Measurements from ENCODE around the gene ARHGDIB.

The ARHGDIB gene

GRCh38 chr12:14900521-14901227 is 60.7 kb downstream of the ARHGDIB start:
- no peaks in the 10 kb centered on the region for H3K27me3 ChIP-seq (ENCODE audit: insufficient read depth, insufficient read length)
- no peak for DNase-seq (ENCODE audit: low read depth, low spot score)
- TF ChIP-seq YY1 (IDR thresholded peaks at IDR 0.05; ENCODE audit: insufficient read depth, insufficient read length): no peak
- TF ChIP-seq SUZ12 (IDR thresholded peaks at IDR 0.05; ENCODE audit: extremely low read depth, insufficient read depth, insufficient read length): no peak
- no peak for TF ChIP-seq ZNF274 (IDR thresholded peaks at IDR 0.05; ENCODE audit: low read depth, low read length)

GRCh38 chr12:14896521-14897169 is 64.8 kb downstream of the ARHGDIB start:
- Histone ChIP-seq H3K9ac (ENCODE audit: insufficient read length, low read depth) (no peak overlapping the region), H3K4me3 (ENCODE audit: insufficient read length, low read depth) (no peak overlapping the region)

More at GRCh38 chr12:14900521-14901227, 60.7 kb downstream of the ARHGDIB start:
- Histone ChIP-seq H3K36me3 (ENCODE audit: insufficient read depth, insufficient read length, low read length) (no peaks in the 10 kb centered on the region), H3K9ac (ENCODE audit: insufficient read length, low read depth) (no peak overlapping the region), H3K4me3 (ENCODE audit: insufficient read length, low read depth) (no peak overlapping the region), H3K9me3 (ENCODE audit: insufficient read depth, low read length) (no peaks in the 10 kb centered on the region), H3K4me1 (ENCODE audit: insufficient read depth, insufficient read length) (no peaks in the 10 kb centered on the region)

GRCh38 chr12:14893506-14894250 is 67.7 kb downstream of the ARHGDIB start:
- Histone ChIP-seq H3K4me1 (ENCODE audit: insufficient read depth, insufficient read length) (no peaks in the 10 kb centered on the region), H3K4me3 (ENCODE audit: insufficient read length, low read depth) (no peak overlapping the region)
- TF ChIP-seq YY1 (IDR thresholded peaks at IDR 0.05; ENCODE audit: insufficient read depth, insufficient read length) (no peak), ZNF274 (IDR thresholded peaks at IDR 0.05; ENCODE audit: low read depth, low read length) (no peak), SUZ12 (IDR thresholded peaks at IDR 0.05; ENCODE audit: extremely low read depth, insufficient read depth, insufficient read length) (no peak)

More at GRCh38 chr12:14896521-14897169, 64.8 kb downstream of the ARHGDIB start:
- Histone ChIP-seq H3K4me1 (ENCODE audit: insufficient read depth, insufficient read length) (no peaks in the 10 kb centered on the region), H3K9me3 (ENCODE audit: insufficient read depth, low read length) (no peaks in the 10 kb centered on the region), H3K36me3 (ENCODE audit: insufficient read depth, insufficient read length, low read length) (no peaks in the 10 kb centered on the region), H3K27me3 (ENCODE audit: insufficient read depth, insufficient read length) (no peaks in the 10 kb centered on the region)
- no peak for DNase-seq (ENCODE audit: low read depth, low spot score)
- TF ChIP-seq YY1 (IDR thresholded peaks at IDR 0.05; ENCODE audit: insufficient read depth, insufficient read length): no peak
- no peak for TF ChIP-seq ZNF274 (IDR thresholded peaks at IDR 0.05; ENCODE audit: low read depth, low read length)
- no peak for TF ChIP-seq SUZ12 (IDR thresholded peaks at IDR 0.05; ENCODE audit: extremely low read depth, insufficient read depth, insufficient read length)

GRCh38 chr12:14892726-14893505 is 68.5 kb downstream of the ARHGDIB start:
- Histone ChIP-seq H3K9ac (ENCODE audit: insufficient read length, low read depth) (no peak overlapping the region), H3K36me3 (ENCODE audit: insufficient read depth, insufficient read length, low read length) (no peaks in the 10 kb centered on the region), H3K4me3 (ENCODE audit: insufficient read length, low read depth) (no peak overlapping the region), H3K9me3 (ENCODE audit: insufficient read depth, low read length) (no peaks in the 10 kb centered on the region), H3K4me1 (ENCODE audit: insufficient read depth, insufficient read length) (no peaks in the 10 kb centered on the region), H3K27me3 (ENCODE audit: insufficient read depth, insufficient read length) (no peaks in the 10 kb centered on the region)
- DNase-seq (ENCODE audit: low read depth, low spot score): no peak
- TF ChIP-seq YY1 (IDR thresholded peaks at IDR 0.05; ENCODE audit: insufficient read depth, insufficient read length) (no peak), ZNF274 (IDR thresholded peaks at IDR 0.05; ENCODE audit: low read depth, low read length) (no peak), SUZ12 (IDR thresholded peaks at IDR 0.05; ENCODE audit: extremely low read depth, insufficient read depth, insufficient read length) (no peak)

More at GRCh38 chr12:14893506-14894250, 67.7 kb downstream of the ARHGDIB start:
- no peak for DNase-seq (ENCODE audit: low read depth, low spot score)
- Histone ChIP-seq H3K9me3 (ENCODE audit: insufficient read depth, low read length) (no peaks in the 10 kb centered on the region), H3K27me3 (ENCODE audit: insufficient read depth, insufficient read length) (no peaks in the 10 kb centered on the region), H3K36me3 (ENCODE audit: insufficient read depth, insufficient read length, low read length) (no peaks in the 10 kb centered on the region), H3K9ac (ENCODE audit: insufficient read length, low read depth) (no peak overlapping the region)
